SK-N-SH (cell line): ENCODE results near the gene IPPK. TPM values are rescaled to one million over a fixed set of nuclear protein-coding genes. Genes with fewer than 3 reads are reported as not detected.

Experiments used
- CTCF ChIA-PET: fragments of 300-600, 350-600 bp; formaldehyde crosslinking; extraction: SDS; loops from one replicate; lab custom pipeline; 2021; lab: Yijun Ruan, JAX
- POLR2A ChIA-PET: fragments of 350-600 bp; sonication (Branson Sonifier 250); formaldehyde crosslinking; extraction: SDS; loops from one replicate; lab custom pipeline; 2020; ENCODE audit warnings: antibody characterized with exemption, inconsistent platforms; lab: Yijun Ruan, JAX
- DNase-seq: peaks from one replicate; pipeline ENCODE4 v3.0.0; 2012
- H2AFZ ChIP-seq: fragments of 200-600 bp; sonication (generic); 2 replicates; pipeline ENCODE4 v1.8.1; 2016; ENCODE audit warnings: antibody characterized with exemption, mild to moderate bottlenecking, low read depth
- H3F3A ChIP-seq: fragments of 200-600 bp; sonication (generic); replicated peaks from 2 replicates; pipeline ENCODE3; 2016; ENCODE audit warnings: antibody characterized with exemption, mild to moderate bottlenecking; ENCODE audit not compliant: insufficient read depth
- H3K27ac ChIP-seq, 2 experiments: fragments of 200-500 bp in 1 of 2; fragments of 200-600 bp in 1 of 2; sonication (Bioruptor generic) in 1 of 2; sonication (generic), shearing (Covaris generic) in 1 of 2; 2 replicates each; pipeline versions ENCODE4 v1.5.1 to v1.6.1; 2014 to 2016; ENCODE audit warnings: low read depth in 2 of 2, inconsistent platforms in 1 of 2, low read length in 1 of 2, mild to moderate bottlenecking in 1 of 2, mixed read lengths in 1 of 2
- H3K27me3 ChIP-seq: fragments of 200-600 bp; sonication (generic), shearing (Covaris generic); 2 replicates; pipeline ENCODE4 v1.6.1; 2016; ENCODE audit warnings: mixed run types; ENCODE audit not compliant: insufficient read depth
- H3K36me3 ChIP-seq, 2 experiments: fragments of 200-500 bp in 1 of 2; fragments of 200-600 bp in 1 of 2; sonication (Bioruptor generic) in 1 of 2; sonication (generic) in 1 of 2; replicated peaks in 1 of 2; 2 replicates each; pipeline versions ENCODE3 to v1.5.1; 2014 to 2016; ENCODE audit warnings: low read length in 1 of 2, mild to moderate bottlenecking in 1 of 2; ENCODE audit not compliant: insufficient read depth in 2 of 2, control insufficient read depth in 1 of 2
- H3K4me1 ChIP-seq, 2 experiments: fragments of 200-500 bp in 1 of 2; fragments of 200-600 bp in 1 of 2; sonication (Bioruptor generic) in 1 of 2; sonication (generic), shearing (Covaris generic) in 1 of 2; 2 replicates each; pipeline versions ENCODE4 v1.5.1 to v1.6.1; 2014 to 2016; ENCODE audit warnings: low read depth in 1 of 2, low read length in 1 of 2, mixed run types in 1 of 2; ENCODE audit not compliant: insufficient read depth in 2 of 2, control insufficient read depth in 1 of 2
- H3K4me2 ChIP-seq: fragments of 200-600 bp; sonication (generic), shearing (Covaris generic); 2 replicates; pipeline ENCODE4 v1.6.1; 2017; ENCODE audit warnings: mixed run types
- H3K4me3 ChIP-seq, 2 experiments: fragments of 200-500 bp in 1 of 2; fragments of 200-600 bp in 1 of 2; sonication (Bioruptor generic) in 1 of 2; sonication (generic), shearing (Covaris generic) in 1 of 2; 2 replicates each; pipeline versions ENCODE4 v1.5.1 to v1.8.1; 2014 to 2016; ENCODE audit warnings: low read depth in 2 of 2, inconsistent platforms in 1 of 2, low read length in 1 of 2, mild to moderate bottlenecking in 1 of 2, mixed read lengths in 1 of 2, moderate library complexity in 1 of 2
- H3K79me2 ChIP-seq: fragments of 200-600 bp; sonication (generic); 2 replicates; pipeline ENCODE4 v1.8.1; 2017; ENCODE audit warnings: mild to moderate bottlenecking; ENCODE audit not compliant: insufficient read depth
- H3K9ac ChIP-seq: fragments of 200-600 bp; sonication (generic); 2 replicates; pipeline ENCODE4 v1.6.1; 2017; ENCODE audit warnings: mixed run types
- H3K9me2 ChIP-seq: fragments of 200-600 bp; sonication (generic); 2 replicates; pipeline ENCODE4 v1.6.1; 2017; ENCODE audit warnings: mixed run types
- H3K9me3 ChIP-seq: fragments of 200-600 bp; sonication (generic); 2 replicates; pipeline ENCODE4 v1.6.1; 2017; ENCODE audit warnings: mixed run types, mild to moderate bottlenecking, moderate library complexity
- H4K20me1 ChIP-seq: fragments of 200-600 bp; sonication (generic); 2 replicates; pipeline ENCODE4 v1.6.1; 2017; ENCODE audit warnings: mild to moderate bottlenecking, mixed run types; ENCODE audit not compliant: insufficient read depth
- CHD2 ChIP-seq: fragments of 150-350 bp; IDR thresholded peaks from 2 replicates; pipeline ENCODE4 v1.6.1; 2018; ENCODE audit warnings: low read length; ENCODE audit not compliant: partially characterized antibody
- ELF1 ChIP-seq: IDR thresholded peaks from 2 replicates; pipeline ENCODE4 v1.4.0; 2012
- EZH2phosphoT487 ChIP-seq: fragments of 200-600 bp; sonication (generic); IDR thresholded peaks from 2 replicates; pipeline ENCODE4 v1.6.1; 2017; ENCODE audit warnings: low read depth, mixed run types, mild to moderate bottlenecking, antibody characterized with exemption, moderate library complexity, borderline replicate concordance
- FOSL2 ChIP-seq: IDR thresholded peaks from 2 replicates; pipeline ENCODE4 v1.4.0; 2012; ENCODE audit warnings: low read depth, mild to moderate bottlenecking, moderate library complexity, borderline replicate concordance
- FOXJ3 ChIP-seq: sonication (generic); formaldehyde crosslinking; IDR thresholded peaks from 2 replicates; pipeline ENCODE4 v1.5.1; 2020; ENCODE audit warnings: mild to moderate bottlenecking, missing genetic modification reagents
- FOXM1 ChIP-seq: IDR thresholded peaks from 2 replicates; pipeline ENCODE4 v1.4.0; 2012; ENCODE audit warnings: low read depth, mild to moderate bottlenecking
- GABPA ChIP-seq: IDR thresholded peaks from 2 replicates; pipeline ENCODE4 v1.4.0; 2012; ENCODE audit warnings: low read depth, mild to moderate bottlenecking
- PBX3 ChIP-seq: IDR thresholded peaks from 2 replicates; pipeline ENCODE4; 2012
- POLR2AphosphoS5 ChIP-seq: IDR thresholded peaks from 2 replicates; pipeline ENCODE4 v1.6.1; 2012; ENCODE audit warnings: low read depth, low read length
- RAD21 ChIP-seq: IDR thresholded peaks from 2 replicates; pipeline ENCODE4 v1.6.1; 2012; ENCODE audit warnings: mild to moderate bottlenecking, low read length
- RCOR1 ChIP-seq: fragments of 150-350 bp; IDR thresholded peaks from 2 replicates; pipeline ENCODE4 v1.6.1; 2017; ENCODE audit warnings: antibody characterized with exemption, low read length
- RFX5 ChIP-seq: IDR thresholded peaks from 2 replicates; pipeline ENCODE4 v1.6.1; 2012; ENCODE audit warnings: mild to moderate bottlenecking, improper control_type of control experiment, low read length
- TEAD4 ChIP-seq: IDR thresholded peaks from 2 replicates; pipeline ENCODE4 v1.4.0; 2012; ENCODE audit warnings: mild to moderate bottlenecking, borderline replicate concordance; ENCODE audit not compliant: insufficient read depth
- YY1 ChIP-seq: IDR thresholded peaks from 2 replicates; pipeline ENCODE4 v1.4.0; 2012; ENCODE audit warnings: low read depth, mild to moderate bottlenecking
- ZBTB33 ChIP-seq: IDR thresholded peaks from 2 replicates; pipeline ENCODE4 v1.4.0; 2012; ENCODE audit warnings: low read depth, borderline replicate concordance
- WGBS: methylation state at CpG from one replicate; pipeline ENCODE4 v1.1.6; 2017; ENCODE audit warnings: low lambda C conversion rate; 5-methylcytosine and 5-hydroxymethylcytosine counted together
- polyA plus RNA-seq, 3 experiments: library from polyadenylated mRNA; depleted of rRNA; stranded (reverse); fragments of >200 nt; gene quantifications; 2 replicates each; pipeline ENCODE4 v1.2.3, GENCODE V29; 2012
- TF ChIP-seq, protein P1 (sequence below): fragments of 150-350 bp; IDR thresholded peaks from 2 replicates; pipeline ENCODE4 v1.6.1; 2016; ENCODE audit warnings: mild to moderate bottlenecking, low read depth, low read length
- TF ChIP-seq, protein P2 (sequence below): IDR thresholded peaks from 2 replicates; pipeline ENCODE4 v1.4.0; 2012; ENCODE audit warnings: low read depth, borderline replicate concordance
- TF ChIP-seq, protein P3 (sequence below): fragments of 200-600 bp; sonication (generic); IDR thresholded peaks from 2 replicates; pipeline ENCODE4 v1.6.1; 2017; ENCODE audit warnings: antibody characterized with exemption, mild to moderate bottlenecking, moderate library complexity

The IPPK gene
- polyA plus RNA-seq, 1 of the 3 experiments (the other 2 are of a cell fraction) = 16.5 TPM

- WGBS = 86% methylated on average over 3 of the region's 3 CpGs
- Histone ChIP-seq H3K9me2 (no peaks in the 10 kb centered on the region), H3K79me2 (peaks cover 97% of the 10 kb centered on the region), H3K27me3 (no peaks in the 10 kb centered on the region), H3K4me2 (no peak overlapping the region), H2AFZ (no peak overlapping the region), H3F3A (peaks cover 6% of the 10 kb centered on the region), H4K20me1 (peaks cover 38% of the 10 kb centered on the region), H3K36me3 (peaks cover 3 to 28% of the 10 kb centered on the region in 2 experiments), H3K9ac (no peak overlapping the region), H3K4me1 (peaks cover 0 to 28% of the 10 kb centered on the region in 2 experiments; a peak in 3 of 4 replicates), H3K4me3 (no peak overlapping the region), H3K9me3 (no peaks in the 10 kb centered on the region), H3K27ac (peak overlapping the region in 1 of 2 experiments; percentile 3; a peak in 1 of 4 replicates)
- POLR2A ChIA-PET = no interaction called here
- CTCF ChIA-PET = interaction anchor here (0.8 kb wide), 1 partner anchor 125 kb away, joined by 3 read pairs; no protein-coding TSS in a partner anchor
- DNase-seq = no peak
- TF ChIP-seq POLR2AphosphoS5 = no peak
- no peak for TF ChIP-seq CHD2
- TF ChIP-seq RFX5 = no peak
- TF ChIP-seq, protein P1, sequence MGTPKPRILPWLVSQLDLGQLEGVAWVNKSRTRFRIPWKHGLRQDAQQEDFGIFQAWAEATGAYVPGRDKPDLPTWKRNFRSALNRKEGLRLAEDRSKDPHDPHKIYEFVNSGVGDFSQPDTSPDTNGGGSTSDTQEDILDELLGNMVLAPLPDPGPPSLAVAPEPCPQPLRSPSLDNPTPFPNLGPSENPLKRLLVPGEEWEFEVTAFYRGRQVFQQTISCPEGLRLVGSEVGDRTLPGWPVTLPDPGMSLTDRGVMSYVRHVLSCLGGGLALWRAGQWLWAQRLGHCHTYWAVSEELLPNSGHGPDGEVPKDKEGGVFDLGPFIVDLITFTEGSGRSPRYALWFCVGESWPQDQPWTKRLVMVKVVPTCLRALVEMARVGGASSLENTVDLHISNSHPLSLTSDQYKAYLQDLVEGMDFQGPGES = no peak
- no peak for TF ChIP-seq RAD21
- no peak for TF ChIP-seq EZH2phosphoT487
- TF ChIP-seq RCOR1 = no peak
- no peak for TF ChIP-seq ZBTB33
- no peak for TF ChIP-seq PBX3
- no peak for TF ChIP-seq GABPA
- no peak for TF ChIP-seq FOXJ3
- TF ChIP-seq YY1 = no peak
- TF ChIP-seq, protein P2, sequence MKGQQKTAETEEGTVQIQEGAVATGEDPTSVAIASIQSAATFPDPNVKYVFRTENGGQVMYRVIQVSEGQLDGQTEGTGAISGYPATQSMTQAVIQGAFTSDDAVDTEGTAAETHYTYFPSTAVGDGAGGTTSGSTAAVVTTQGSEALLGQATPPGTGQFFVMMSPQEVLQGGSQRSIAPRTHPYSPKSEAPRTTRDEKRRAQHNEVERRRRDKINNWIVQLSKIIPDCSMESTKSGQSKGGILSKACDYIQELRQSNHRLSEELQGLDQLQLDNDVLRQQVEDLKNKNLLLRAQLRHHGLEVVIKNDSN = no peak
- TF ChIP-seq, protein P3, sequence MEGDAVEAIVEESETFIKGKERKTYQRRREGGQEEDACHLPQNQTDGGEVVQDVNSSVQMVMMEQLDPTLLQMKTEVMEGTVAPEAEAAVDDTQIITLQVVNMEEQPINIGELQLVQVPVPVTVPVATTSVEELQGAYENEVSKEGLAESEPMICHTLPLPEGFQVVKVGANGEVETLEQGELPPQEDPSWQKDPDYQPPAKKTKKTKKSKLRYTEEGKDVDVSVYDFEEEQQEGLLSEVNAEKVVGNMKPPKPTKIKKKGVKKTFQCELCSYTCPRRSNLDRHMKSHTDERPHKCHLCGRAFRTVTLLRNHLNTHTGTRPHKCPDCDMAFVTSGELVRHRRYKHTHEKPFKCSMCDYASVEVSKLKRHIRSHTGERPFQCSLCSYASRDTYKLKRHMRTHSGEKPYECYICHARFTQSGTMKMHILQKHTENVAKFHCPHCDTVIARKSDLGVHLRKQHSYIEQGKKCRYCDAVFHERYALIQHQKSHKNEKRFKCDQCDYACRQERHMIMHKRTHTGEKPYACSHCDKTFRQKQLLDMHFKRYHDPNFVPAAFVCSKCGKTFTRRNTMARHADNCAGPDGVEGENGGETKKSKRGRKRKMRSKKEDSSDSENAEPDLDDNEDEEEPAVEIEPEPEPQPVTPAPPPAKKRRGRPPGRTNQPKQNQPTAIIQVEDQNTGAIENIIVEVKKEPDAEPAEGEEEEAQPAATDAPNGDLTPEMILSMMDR = no peak
- no peak for TF ChIP-seq ELF1
- no peak for TF ChIP-seq FOXM1
- no peak for TF ChIP-seq TEAD4
- no peak for TF ChIP-seq FOSL2
These were observed 4.1 kb downstream of the IPPK start for GRCh38 chr9:92665836-92666235.
